GM12892 (cell line): ENCODE data around the gene OR5I1.

Source experiments
- POLR2A ChIP-seq: IDR thresholded peaks from 2 replicates; pipeline ENCODE4 v1.6.1; 2011; ENCODE audit warnings: low read depth, low read length, control low read depth
- POLR2AphosphoS5 ChIP-seq: IDR thresholded peaks from 2 replicates; pipeline ENCODE4 v1.6.1; 2011; ENCODE audit warnings: low read depth, low read length, control low read depth

DNA sequence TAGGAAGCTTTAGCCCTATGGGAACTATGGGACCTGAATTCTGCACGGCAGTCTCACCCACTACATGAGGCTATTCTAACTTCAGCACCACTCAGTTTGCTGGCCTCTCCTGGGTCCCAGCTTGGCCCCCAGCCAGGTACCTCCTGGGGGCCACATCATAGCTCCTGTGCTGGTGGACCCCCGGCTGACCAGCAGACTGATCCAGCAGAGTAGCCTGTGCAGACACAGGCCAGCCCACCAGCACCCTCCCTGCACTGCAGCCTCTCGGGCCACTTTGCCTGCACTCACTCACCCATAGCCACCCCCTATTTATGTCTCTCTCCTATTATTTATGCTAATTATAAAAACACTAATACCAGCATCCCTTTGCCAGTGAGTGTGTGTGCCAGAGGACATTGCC, 34.7 kb upstream of the OR5I1 start:
- TF ChIP-seq POLR2AphosphoS5 (no peak), POLR2A (no peak)
